H9 (cell line): ENCODE measurements around the gene YPEL5. TPM values are rescaled to one million over a fixed set of nuclear protein-coding genes. Genes with fewer than 3 reads are reported as not detected.

ENCODE experiments used
- DNase-seq: peaks from one replicate; pipeline ENCODE4 v3.0.0-alpha.2; 2017
- H2AFZ ChIP-seq: one replicate; pipeline ENCODE4 v1.6.1; 2013; ENCODE audit warnings: mild to moderate bottlenecking, low read length, control low read depth, moderate library complexity
- H2AK5ac ChIP-seq: 2 replicates; pipeline ENCODE4 v1.6.1; 2013; ENCODE audit warnings: low read length, control low read depth, mixed read lengths; ENCODE audit not compliant: insufficient read length
- H2BK120ac ChIP-seq: one replicate; pipeline ENCODE4 v1.6.1; 2013; ENCODE audit warnings: low read depth, mild to moderate bottlenecking, low read length, control low read depth, inconsistent platforms; ENCODE audit not compliant: poor library complexity, severe bottlenecking
- H2BK12ac ChIP-seq: 2 replicates; pipeline ENCODE4 v1.6.1; 2013; ENCODE audit warnings: low read length, control low read depth, mixed read lengths, low read depth; ENCODE audit not compliant: insufficient read length
- H2BK15ac ChIP-seq: 2 replicates; pipeline ENCODE4 v1.6.1; 2013; ENCODE audit warnings: low read depth, low read length, control low read depth
- H2BK20ac ChIP-seq: one replicate; pipeline ENCODE4 v1.6.1; 2013; ENCODE audit warnings: low read depth, mild to moderate bottlenecking, low read length, control low read depth, inconsistent platforms; ENCODE audit not compliant: poor library complexity, severe bottlenecking
- H2BK5ac ChIP-seq: 2 replicates; pipeline ENCODE4 v1.6.1; 2013; ENCODE audit warnings: low read length, control low read depth, mixed read lengths; ENCODE audit not compliant: insufficient read length
- H3K14ac ChIP-seq: 2 replicates; pipeline ENCODE4 v1.6.1; 2013; ENCODE audit warnings: low read length, control low read depth; ENCODE audit not compliant: insufficient read depth
- H3K18ac ChIP-seq: 2 replicates; pipeline ENCODE4 v1.6.1; 2013; ENCODE audit warnings: low read depth, mild to moderate bottlenecking, mixed read lengths, low read length, control low read depth; ENCODE audit not compliant: insufficient read length
- H3K23ac ChIP-seq: 2 replicates; pipeline ENCODE4 v1.6.1; 2013; ENCODE audit warnings: low read length, control low read depth, mixed read lengths, low read depth; ENCODE audit not compliant: insufficient read length
- H3K23me2 ChIP-seq: 2 replicates; pipeline ENCODE4 v1.6.1; 2013; ENCODE audit warnings: low read depth, mild to moderate bottlenecking, mixed read lengths, low read length, control low read depth; ENCODE audit not compliant: insufficient read length, poor library complexity, severe bottlenecking
- H3K27ac ChIP-seq: 2 replicates; pipeline ENCODE4 v1.5.1; 2013; ENCODE audit warnings: low read length, control low read depth, mixed read lengths, low read depth; ENCODE audit not compliant: insufficient read length
- H3K27me3 ChIP-seq: 2 replicates; pipeline ENCODE4 v1.6.1; 2013; ENCODE audit warnings: low read length, control low read depth, inconsistent platforms; ENCODE audit not compliant: insufficient read depth
- H3K4ac ChIP-seq: 2 replicates; pipeline ENCODE4 v1.6.1; 2013; ENCODE audit warnings: low read depth, mild to moderate bottlenecking, control low read depth, inconsistent platforms, low read length, moderate library complexity
- H3K4me1 ChIP-seq: 2 replicates; pipeline ENCODE4 v1.6.1; 2013; ENCODE audit warnings: low read length, control low read depth, inconsistent platforms; ENCODE audit not compliant: insufficient read depth
- H3K4me2 ChIP-seq: 2 replicates; pipeline ENCODE4 v1.6.1; 2013; ENCODE audit warnings: low read length, control low read depth, mixed read lengths; ENCODE audit not compliant: insufficient read length, insufficient read depth
- H3K56ac ChIP-seq: 2 replicates; pipeline ENCODE4 v1.6.1; 2013; ENCODE audit warnings: low read depth, mild to moderate bottlenecking, mixed read lengths, low read length, control low read depth; ENCODE audit not compliant: insufficient read length
- H3K79me1 ChIP-seq: 2 replicates; pipeline ENCODE4 v1.6.1; 2013; ENCODE audit warnings: low read depth, mild to moderate bottlenecking, moderate library complexity, low read length, control low read depth, inconsistent platforms; ENCODE audit not compliant: insufficient read depth, poor library complexity, severe bottlenecking
- H3K79me2 ChIP-seq: 2 replicates; pipeline ENCODE4 v1.6.1; 2013; ENCODE audit warnings: low read length, control low read depth, inconsistent platforms; ENCODE audit not compliant: insufficient read depth
- H3K9ac ChIP-seq: 2 replicates; pipeline ENCODE4 v1.6.1; 2013; ENCODE audit warnings: low read length, control low read depth, mixed read lengths; ENCODE audit not compliant: insufficient read length; ENCODE audit errors: extremely low read depth
- H3K9me3 ChIP-seq: one replicate; pipeline ENCODE4 v1.6.1; 2013; ENCODE audit warnings: low read depth, low read length, inconsistent platforms; ENCODE audit not compliant: control insufficient read depth
- H3T11ph ChIP-seq: one replicate; pipeline ENCODE4 v1.6.1; 2013; ENCODE audit warnings: mild to moderate bottlenecking, low read length, control low read depth, inconsistent platforms
- H4K20me1 ChIP-seq: one replicate; pipeline ENCODE4 v1.6.1; 2013; ENCODE audit not compliant: control insufficient read depth, insufficient read length, insufficient read depth
- H4K5ac ChIP-seq: 2 replicates; pipeline ENCODE4 v1.6.1; 2013; ENCODE audit warnings: low read depth, mild to moderate bottlenecking, mixed read lengths, low read length, control low read depth; ENCODE audit not compliant: insufficient read length
- H4K8ac ChIP-seq: replicated peaks from 2 replicates; pipeline ENCODE4 v1.6.1; 2013; ENCODE audit warnings: low read length, control low read depth, mixed read lengths, low read depth; ENCODE audit not compliant: insufficient read length
- H4K91ac ChIP-seq: 2 replicates; pipeline ENCODE4 v1.6.1; 2013; ENCODE audit warnings: low read depth, mild to moderate bottlenecking, moderate library complexity, mixed read lengths, low read length, control low read depth; ENCODE audit not compliant: insufficient read length
- H3K27ac Mint-ChIP-seq, 3 experiments: 2 replicates in 2 of 3; 3 replicates in 1 of 3; pipeline ENCODE4 v1.8.0; 2020 to 2021; ENCODE audit warnings: mixed read lengths in 3 of 3, mild to moderate bottlenecking in 1 of 3, moderate library complexity in 1 of 3
- H3K27me3 Mint-ChIP-seq: 2 replicates; pipeline ENCODE4 v1.8.0; 2021; ENCODE audit warnings: low read depth, mild to moderate bottlenecking, moderate library complexity, mixed read lengths
- H3K36me3 Mint-ChIP-seq, 3 experiments: 2 replicates in 2 of 3; 3 replicates in 1 of 3; pipeline ENCODE4 v1.8.0; 2020 to 2021; ENCODE audit warnings: low read depth in 3 of 3, mixed read lengths in 3 of 3; ENCODE audit not compliant: insufficient read depth in 1 of 3
- H3K4me1 Mint-ChIP-seq, 2 experiments: 2 replicates each; pipeline ENCODE4 v1.8.0; 2020; ENCODE audit warnings: mixed read lengths in 2 of 2
- H3K4me3 Mint-ChIP-seq, 2 experiments: 2 replicates in 1 of 2; 3 replicates in 1 of 2; pipeline ENCODE4 v1.8.0; 2020 to 2021; ENCODE audit warnings: mild to moderate bottlenecking in 2 of 2, mixed read lengths in 2 of 2, moderate library complexity in 1 of 2
- H3K9me3 Mint-ChIP-seq, 2 experiments: 2 replicates in 1 of 2; 3 replicates in 1 of 2; pipeline ENCODE4 v1.8.0; 2020; ENCODE audit warnings: mild to moderate bottlenecking in 2 of 2, mixed read lengths in 2 of 2, moderate library complexity in 1 of 2
- CTCF ChIP-seq: fragments of 200-600 bp; sonication (generic); conservative IDR thresholded peaks from 3 replicates; pipeline ENCODE4 v1.8.0; 2021; ENCODE audit warnings: antibody characterized with exemption, mild to moderate bottlenecking
- WGBS: extraction: QIAGEN DNeasy Blood & Tissue Kit; methylation state at CpG from one replicate; pipeline ENCODE4 v1.1.7; 2013; ENCODE audit warnings: missing lambda C conversion rate, low lambda C conversion rate, mixed read lengths; ENCODE audit not compliant: insufficient read length; ENCODE audit errors: extremely low coverage; 5-methylcytosine and 5-hydroxymethylcytosine counted together
- total RNA-seq: library from RNA; stranded (reverse); gene quantifications from 2 replicates; pipeline ENCODE4 v1.2.1, GENCODE V29; 2021

YPEL5 gene
- total RNA-seq, 1 experiment from 2014 or later = 28.5 TPM

DNA sequence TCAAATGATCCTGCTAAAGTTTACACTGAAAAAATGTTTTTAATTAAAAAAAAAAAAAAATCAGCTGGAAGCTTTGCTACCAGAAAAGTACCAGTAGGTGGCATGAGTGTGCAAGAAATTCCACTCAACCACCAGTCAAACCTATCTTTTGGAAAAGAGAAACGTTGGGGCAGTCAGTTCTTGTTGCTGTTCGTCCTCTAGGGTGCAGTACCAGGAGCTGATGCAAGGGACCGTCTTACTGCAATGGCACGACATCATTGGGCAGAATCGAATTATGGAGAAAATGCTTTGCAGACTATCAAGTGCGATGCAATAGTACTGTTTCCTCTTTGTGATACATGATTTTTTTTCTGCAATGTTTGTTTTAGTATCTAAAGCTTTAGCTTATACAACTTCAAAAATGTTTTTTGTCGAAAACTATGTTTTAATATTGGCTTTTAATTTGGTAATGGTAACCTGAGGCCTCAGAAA is 18.3 kb downstream of the YPEL5 start:
- no peaks in the 10 kb centered on the region for H3K9me3 ChIP-seq
- H3K23ac ChIP-seq = no peak overlapping the region
- no peaks in the 10 kb centered on the region for H3K9me3 Mint-ChIP-seq
- H3K4me1 ChIP-seq = no peaks in the 10 kb centered on the region
- no peak overlapping the region for H2BK15ac ChIP-seq
- H3K27me3 ChIP-seq = no peaks in the 10 kb centered on the region
- H3K18ac ChIP-seq = no peak overlapping the region
- H3K56ac ChIP-seq = no peak overlapping the region
- H3K36me3 Mint-ChIP-seq = peaks cover 0 to 5% (median 4%) of the 10 kb centered on the region in 3 experiments; a peak in 5 of 7 replicates
- peak; percentile 96 for TF ChIP-seq CTCF
- no peak overlapping the region for H2BK120ac ChIP-seq
- H3K27ac ChIP-seq = no peak overlapping the region
- no peak overlapping the region for H2BK5ac ChIP-seq
- no peak overlapping the region for H2BK12ac ChIP-seq
- H3K4ac ChIP-seq = no peak overlapping the region
- peaks cover 12 to 15% of the 10 kb centered on the region in 2 experiments for H3K4me1 Mint-ChIP-seq
- no peaks in the 10 kb centered on the region for H3K23me2 ChIP-seq
- no peak overlapping the region for H4K91ac ChIP-seq
- H3K79me1 ChIP-seq = no peaks in the 10 kb centered on the region
- no peak overlapping the region for H3K4me2 ChIP-seq
- no peak overlapping the region for H3K27ac Mint-ChIP-seq
- H4K5ac ChIP-seq = no peak overlapping the region
- no peak overlapping the region for H2BK20ac ChIP-seq
- no peak overlapping the region for H3K14ac ChIP-seq
- H3K27me3 Mint-ChIP-seq = no peaks in the 10 kb centered on the region
- H3K79me2 ChIP-seq = no peaks in the 10 kb centered on the region
- no peak overlapping the region for H2AFZ ChIP-seq
- peak; percentile 82 for DNase-seq
- H4K20me1 ChIP-seq = no peaks in the 10 kb centered on the region
- no peak overlapping the region for H3K4me3 Mint-ChIP-seq
- H3T11ph ChIP-seq = no peak overlapping the region
- WGBS = no CpG with 5 or more reads among the region's 7 CpGs
- H4K8ac ChIP-seq = no peak overlapping the region
- H2AK5ac ChIP-seq = no peak overlapping the region
- H3K9ac ChIP-seq = no peak overlapping the region
